ENCODE measurements around the gene SKAP2. TPM values are rescaled to one million over a fixed set of nuclear protein-coding genes. Genes with fewer than 3 reads are reported as not detected.

Gene SKAP2, protein sequence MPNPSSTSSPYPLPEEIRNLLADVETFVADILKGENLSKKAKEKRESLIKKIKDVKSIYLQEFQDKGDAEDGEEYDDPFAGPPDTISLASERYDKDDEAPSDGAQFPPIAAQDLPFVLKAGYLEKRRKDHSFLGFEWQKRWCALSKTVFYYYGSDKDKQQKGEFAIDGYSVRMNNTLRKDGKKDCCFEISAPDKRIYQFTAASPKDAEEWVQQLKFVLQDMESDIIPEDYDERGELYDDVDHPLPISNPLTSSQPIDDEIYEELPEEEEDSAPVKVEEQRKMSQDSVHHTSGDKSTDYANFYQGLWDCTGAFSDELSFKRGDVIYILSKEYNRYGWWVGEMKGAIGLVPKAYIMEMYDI
- total RNA-seq (100 to 1,000 TPM in 1 of 9 donors, 10 to 100 TPM in 8; 27.0 to 123 (median 55.2) TPM), polyA plus RNA-seq (10 to 100 TPM in 2 of 3 donors, 1 to 10 TPM in 1; 7.3 to 73.5 (median 14.4) TPM)
- long read RNA-seq, donor 1, transcript SKAP2-201 (13 exons, 3,998 nt): major isoform, 20 of 25 reads
- long read RNA-seq, donor 1, partial matches to known transcripts: 5 of 25 reads
- long read RNA-seq, donor 1, other reads (novel, unspliced or antisense): 0 of 25 reads
- long read RNA-seq, donor 2, transcript SKAP2-201 (13 exons, 3,998 nt): major isoform, 12 of 12 reads
- long read RNA-seq, donor 2, partial matches to known transcripts: 0 of 12 reads
- long read RNA-seq, donor 2, other reads (novel, unspliced or antisense): 0 of 12 reads
- long read RNA-seq, donor 3, transcript SKAP2-201 (13 exons, 3,998 nt): major isoform, 7 of 7 reads
- long read RNA-seq, donor 3, partial matches to known transcripts: 0 of 7 reads
- long read RNA-seq, donor 3, other reads (novel, unspliced or antisense): 0 of 7 reads
- long read RNA-seq, donor 4, transcript SKAP2-201 (13 exons, 3,998 nt): major isoform, 34 of 43 reads
- long read RNA-seq, donor 4, partial matches to known transcripts: 3 of 43 reads
- long read RNA-seq, donor 4, other reads (novel, unspliced or antisense): 6 of 43 reads
- long read RNA-seq, donor 5, transcript SKAP2-201 (13 exons, 3,998 nt): major isoform, 85 of 97 reads
- long read RNA-seq, donor 5, partial matches to known transcripts: 4 of 97 reads
- long read RNA-seq, donor 5, other reads (novel, unspliced or antisense): 8 of 97 reads
- long read RNA-seq, donor 6, transcript SKAP2-201 (13 exons, 3,998 nt): major isoform, 32 of 38 reads
- long read RNA-seq, donor 6, partial matches to known transcripts: 3 of 38 reads
- long read RNA-seq, donor 6, other reads (novel, unspliced or antisense): 3 of 38 reads
- long read RNA-seq, donor 7, partial matches to known transcripts: 0 of 1 reads
- long read RNA-seq, donor 7, other reads (novel, unspliced or antisense): 0 of 1 reads
- long read RNA-seq, donor 8, transcript SKAP2-201 (13 exons, 3,998 nt): major isoform, 12 of 34 reads
- long read RNA-seq, donor 8, partial matches to known transcripts: 22 of 34 reads
- long read RNA-seq, donor 8, other reads (novel, unspliced or antisense): 0 of 34 reads
- long read RNA-seq, donor 9, transcript SKAP2-201 (13 exons, 3,998 nt): major isoform, 7 of 7 reads
- long read RNA-seq, donor 9, partial matches to known transcripts: 0 of 7 reads
- long read RNA-seq, donor 9, other reads (novel, unspliced or antisense): 0 of 7 reads
- long read RNA-seq, donor 10, partial matches to known transcripts: 0 of 3 reads
- long read RNA-seq, donor 10, other reads (novel, unspliced or antisense): 0 of 3 reads

- TF ChIP-seq POLR2A (IDR thresholded peaks at IDR 0.05): peak; percentile 96 to 99
- TF ChIP-seq CTCF (IDR thresholded peaks at IDR 0.05): no peak
- no peaks in the 10 kb centered on the region for H3K36me3 ChIP-seq (replicated peaks in 1 of 2)
- H3K27ac ChIP-seq: peak within 1 kb of the TSS; percentile 91 to 99 (median 97)
- H3K27me3 ChIP-seq: no peaks in the 10 kb centered on the region
- intact Hi-C loops (cut with DNase I): loop anchor here (10.0 kb wide), 2 partner anchors 230 to 240 kb away; partner anchors contain the start of genes HOXA1 (in 1 of the 2) and HOXA2 (in 1 of the 2)
- DNase-seq: peak; percentile 99 to 100 (median 99)
- no peaks in the 10 kb centered on the region for H3K9me3 ChIP-seq (replicated peaks in 1 of 3)
- WGBS, 4 donors: 0 to 2% (median 1%) methylated on average over 30 to 52 of the region's 52 CpGs
- H3K4me3 ChIP-seq: peak within 1 kb of the TSS; percentile 82 to 97 (median 90)
- peaks cover 0 to 29% of the 10 kb centered on the region in 2 donors for H3K4me1 ChIP-seq (replicated peaks in 1 of 2)
Measured at GRCh38 chr7:26864309-26865093, at the start of gene SKAP2. Gene SKAP2 (minus strand): TSS chr7:26864590. CDS start chr7:26864429, 161 bp downstream.

- no peak for DNase-seq
- WGBS, 4 donors: 28 to 47% (median 40%) methylated on average over 1 of the region's 1 CpG
- Histone ChIP-seq H3K9me3 (replicated peaks in 1 of 3) (no peaks in the 10 kb centered on the region), H3K36me3 (replicated peaks in 1 of 2) (no peaks in the 10 kb centered on the region), H3K27me3 (no peaks in the 10 kb centered on the region), H3K4me1 (replicated peaks in 1 of 2) (peaks cover 5 to 10% of the 10 kb centered on the region in 2 donors), H3K27ac (no peak overlapping the region), H3K4me3 (no peak overlapping the region)
- intact Hi-C loops (cut with DNase I): no loop called here
- TF ChIP-seq CTCF (IDR thresholded peaks at IDR 0.05) (no peak), POLR2A (IDR thresholded peaks at IDR 0.05) (no peak)
Measured at GRCh38 chr7:26912933-26913536, 48.6 kb upstream of the SKAP2 start.

- no peaks in the 10 kb centered on the region for H3K9me3 ChIP-seq (replicated peaks in 1 of 3)
- no peak for TF ChIP-seq POLR2A (IDR thresholded peaks at IDR 0.05)
- no peak for TF ChIP-seq CTCF (IDR thresholded peaks at IDR 0.05)
- H3K4me1 ChIP-seq (replicated peaks in 1 of 2): peaks cover 5 to 10% of the 10 kb centered on the region in 2 donors
- H3K36me3 ChIP-seq (replicated peaks in 1 of 2): no peaks in the 10 kb centered on the region
- H3K27me3 ChIP-seq: no peaks in the 10 kb centered on the region
- H3K4me3 ChIP-seq: no peak overlapping the region
- no peak for DNase-seq
- intact Hi-C loops (cut with DNase I): no loop called here
- H3K27ac ChIP-seq: no peak overlapping the region
Measured at GRCh38 chr7:26912338-26912737, 47.9 kb upstream of the SKAP2 start.

Measured in adrenal gland (tissue), 19 donors.